Mammary epithelial cell (primary cell): ENCODE results near the gene PPP1R1B.

Experiments
- EZH2 ChIP-seq: IDR thresholded peaks from 2 replicates; pipeline ENCODE4 v1.6.1; 2012; ENCODE audit warnings: low read length, inconsistent platforms, borderline replicate concordance
- TF ChIP-seq, protein P1 (sequence below), 2 donors: IDR thresholded peaks in 1 of 2; conservative IDR thresholded peaks in 1 of 2; 2 replicates each; pipeline ENCODE4 v1.5.1; 2011 to 2012; ENCODE audit warnings: inconsistent platforms in 2 of 2, low read length in 2 of 2, mild to moderate bottlenecking in 2 of 2, control low read depth in 1 of 2, low read depth in 1 of 2; ENCODE audit not compliant: insufficient read depth in 1 of 2; ENCODE audit errors: extremely low read depth in 1 of 2

DNA sequence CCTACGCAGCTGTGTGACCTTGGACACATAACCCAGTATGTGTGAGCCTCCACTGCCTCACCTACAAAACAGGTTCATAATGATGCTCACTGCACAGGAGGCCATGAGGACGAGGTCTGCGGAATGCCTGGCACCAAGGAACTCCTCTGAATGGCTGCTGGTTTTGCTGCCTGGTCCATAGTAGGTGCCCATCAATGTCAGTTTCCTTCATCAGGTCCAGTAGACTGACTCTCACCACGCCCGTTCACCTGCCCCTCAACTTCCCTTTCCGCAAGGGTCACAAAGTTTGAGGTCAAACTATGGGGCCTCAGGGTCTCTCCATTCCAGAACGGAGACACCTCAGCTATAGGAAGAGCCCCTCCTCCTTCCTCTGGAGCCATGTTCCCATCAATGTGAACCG lies 50.3 kb downstream of the PPP1R1B start:
- TF ChIP-seq, protein P1, sequence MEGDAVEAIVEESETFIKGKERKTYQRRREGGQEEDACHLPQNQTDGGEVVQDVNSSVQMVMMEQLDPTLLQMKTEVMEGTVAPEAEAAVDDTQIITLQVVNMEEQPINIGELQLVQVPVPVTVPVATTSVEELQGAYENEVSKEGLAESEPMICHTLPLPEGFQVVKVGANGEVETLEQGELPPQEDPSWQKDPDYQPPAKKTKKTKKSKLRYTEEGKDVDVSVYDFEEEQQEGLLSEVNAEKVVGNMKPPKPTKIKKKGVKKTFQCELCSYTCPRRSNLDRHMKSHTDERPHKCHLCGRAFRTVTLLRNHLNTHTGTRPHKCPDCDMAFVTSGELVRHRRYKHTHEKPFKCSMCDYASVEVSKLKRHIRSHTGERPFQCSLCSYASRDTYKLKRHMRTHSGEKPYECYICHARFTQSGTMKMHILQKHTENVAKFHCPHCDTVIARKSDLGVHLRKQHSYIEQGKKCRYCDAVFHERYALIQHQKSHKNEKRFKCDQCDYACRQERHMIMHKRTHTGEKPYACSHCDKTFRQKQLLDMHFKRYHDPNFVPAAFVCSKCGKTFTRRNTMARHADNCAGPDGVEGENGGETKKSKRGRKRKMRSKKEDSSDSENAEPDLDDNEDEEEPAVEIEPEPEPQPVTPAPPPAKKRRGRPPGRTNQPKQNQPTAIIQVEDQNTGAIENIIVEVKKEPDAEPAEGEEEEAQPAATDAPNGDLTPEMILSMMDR (conservative IDR thresholded peaks at IDR 0.05 in 1 of 2, IDR thresholded peaks at IDR 0.05 in 1 of 2; ENCODE audit: extremely low read depth in 1 of 2, insufficient read depth in 1 of 2, low read depth in 1 of 2, low read length in 2 of 2): no peak
- no peak for TF ChIP-seq EZH2
